Natural killer cell (primary cell): Measurements from ENCODE around the gene CIAO3. TPM values are rescaled to one million over a fixed set of nuclear protein-coding genes. Genes with fewer than 3 reads are reported as not detected.
A peak's percentile ranks its signal among the peaks of the same experiment; 100 is the strongest.

Experiments used
- ATAC-seq, 3 donors: fragments of 150-1000 bp in 2 of 3; fragments of 200-7000 bp in 1 of 3; cut with Tn5 transposase; 1 replicate in 1 of 3; 2 replicates in 2 of 3; pipeline ENCODE4 v1.10.0; 2021; ENCODE audit warnings: mild to moderate bottlenecking in 2 of 3, moderate library complexity in 2 of 3
- DNase-seq, 2 donors: peaks; one replicate each; pipeline versions ENCODE4 v3.0.0 to v3.0.0-alpha.2; 2013 to 2021; ENCODE audit warnings: mixed read lengths in 1 of 2
- H3K27ac ChIP-seq: one replicate; pipeline ENCODE4 v1.5.1; 2013; ENCODE audit warnings: mild to moderate bottlenecking, low read length
- H3K27me3 ChIP-seq: one replicate; pipeline ENCODE4 v1.6.1; 2013; ENCODE audit warnings: low read length; ENCODE audit not compliant: control insufficient read depth, insufficient read depth
- H3K36me3 ChIP-seq: one replicate; pipeline ENCODE4 v1.6.1; 2013; ENCODE audit warnings: low read length; ENCODE audit not compliant: control insufficient read depth, insufficient read depth
- H3K4me1 ChIP-seq: one replicate; pipeline ENCODE4 v1.6.1; 2013; ENCODE audit warnings: low read length; ENCODE audit not compliant: control insufficient read depth, insufficient read depth
- H3K4me3 ChIP-seq: one replicate; pipeline ENCODE4 v1.5.1; 2013; ENCODE audit warnings: low read length
- H3K9me3 ChIP-seq: one replicate; pipeline ENCODE4 v1.6.1; 2013; ENCODE audit warnings: low read length; ENCODE audit not compliant: control insufficient read depth, insufficient read depth
- H3K27ac Mint-ChIP-seq, 2 donors: one replicate each; pipeline ENCODE4 v1.8.0; 2022; ENCODE audit warnings: mild to moderate bottlenecking in 2 of 2, mixed read lengths in 2 of 2, moderate library complexity in 1 of 2
- H3K27me3 Mint-ChIP-seq, 2 donors: one replicate each; pipeline ENCODE4 v1.8.0; 2022; ENCODE audit warnings: low read depth in 2 of 2, mixed read lengths in 2 of 2
- H3K36me3 Mint-ChIP-seq: one replicate; pipeline ENCODE4 v1.8.0; 2022; ENCODE audit warnings: mixed read lengths
- H3K4me1 Mint-ChIP-seq, 2 donors: one replicate each; pipeline ENCODE4 v1.8.0; 2022; ENCODE audit warnings: mixed read lengths in 2 of 2
- H3K4me3 Mint-ChIP-seq: one replicate; pipeline ENCODE4 v1.8.0; 2022; ENCODE audit warnings: mild to moderate bottlenecking, moderate library complexity, mixed read lengths
- H3K9me3 Mint-ChIP-seq, 2 donors: one replicate each; pipeline ENCODE4 v1.8.0; 2022; ENCODE audit warnings: mixed read lengths in 2 of 2
- WGBS: methylation state at CpG from one replicate; pipeline ENCODE4 v1.1.7; 2013; ENCODE audit warnings: missing lambda C conversion rate; ENCODE audit not compliant: insufficient coverage; 5-methylcytosine and 5-hydroxymethylcytosine counted together
- intact Hi-C: fragments of 100-400 bp; cut with micrococcal nuclease; formaldehyde crosslinking; loops from one replicate; pipeline ENCODE4 v1.14.2; 2022
- total RNA-seq, 4 donors: library from RNA; stranded (reverse); fragments of 120-200 nt in 1 of 4; gene quantifications; one replicate each; pipeline versions ENCODE4 v1.2.3 to v1.2.4, GENCODE V29; 2013 to 2022
- TF ChIP-seq, protein P1 (sequence below): fragments of 200-600 bp; IDR thresholded peaks from one replicate; pipeline ENCODE4 v1.8.0; 2022; ENCODE audit warnings: antibody characterized with exemption

The CIAO3 gene
- total RNA-seq, 3 donors from 2014 or later (not counting 1 experiment from before 2014, with no cell fraction given) = 36.9 to 39.8 (median 37.5) TPM

DNA sequence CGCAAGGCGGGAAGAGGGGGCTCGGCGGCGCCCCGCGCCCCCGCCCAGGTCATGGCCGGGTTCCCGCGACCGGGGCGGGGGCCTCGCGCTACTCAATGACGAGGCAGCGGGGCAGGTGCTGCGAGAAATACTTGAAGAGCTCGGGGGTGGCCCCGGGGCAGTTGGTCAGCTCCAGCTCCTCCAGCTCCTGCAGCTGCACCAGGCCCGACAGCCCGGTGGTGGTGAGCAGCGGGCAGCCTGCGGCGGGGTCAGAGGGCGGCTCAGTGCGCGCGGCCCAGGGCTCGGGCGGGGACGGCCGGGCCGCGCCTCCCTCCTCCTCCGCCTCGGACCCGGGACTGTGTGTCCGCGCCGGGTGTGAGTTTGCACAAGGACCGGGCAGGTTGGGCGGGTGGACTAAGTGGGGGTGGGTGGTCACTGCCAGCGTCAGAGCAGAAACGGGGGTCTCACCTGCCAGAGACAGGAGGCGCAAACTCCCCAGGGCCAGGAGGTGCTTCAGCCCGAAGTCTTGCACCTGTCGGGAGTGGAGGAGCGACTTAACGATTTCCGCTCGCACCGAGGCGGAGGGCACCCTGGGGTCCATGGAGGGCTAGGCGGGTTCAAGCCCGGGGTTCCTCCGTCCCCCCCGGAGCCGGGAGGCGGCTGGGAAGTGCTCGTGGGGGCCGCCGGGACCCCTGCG lies 46.5 kb downstream of the CIAO3 start:
- no peaks in the 10 kb centered on the region for H3K9me3 ChIP-seq
- DNase-seq = peak in 1 of 2 donors; percentile 53
- Mint-ChIP-seq H3K4me1 (peaks cover 10 to 21% of the 10 kb centered on the region in 2 donors), H3K9me3 (no peaks in the 10 kb centered on the region), H3K4me3 (peak overlapping the region; percentile 53), H3K27ac (no peak overlapping the region), H3K27me3 (peaks cover 0 to 14% of the 10 kb centered on the region in 2 donors), H3K36me3 (no peaks in the 10 kb centered on the region)
- TF ChIP-seq, protein P1, sequence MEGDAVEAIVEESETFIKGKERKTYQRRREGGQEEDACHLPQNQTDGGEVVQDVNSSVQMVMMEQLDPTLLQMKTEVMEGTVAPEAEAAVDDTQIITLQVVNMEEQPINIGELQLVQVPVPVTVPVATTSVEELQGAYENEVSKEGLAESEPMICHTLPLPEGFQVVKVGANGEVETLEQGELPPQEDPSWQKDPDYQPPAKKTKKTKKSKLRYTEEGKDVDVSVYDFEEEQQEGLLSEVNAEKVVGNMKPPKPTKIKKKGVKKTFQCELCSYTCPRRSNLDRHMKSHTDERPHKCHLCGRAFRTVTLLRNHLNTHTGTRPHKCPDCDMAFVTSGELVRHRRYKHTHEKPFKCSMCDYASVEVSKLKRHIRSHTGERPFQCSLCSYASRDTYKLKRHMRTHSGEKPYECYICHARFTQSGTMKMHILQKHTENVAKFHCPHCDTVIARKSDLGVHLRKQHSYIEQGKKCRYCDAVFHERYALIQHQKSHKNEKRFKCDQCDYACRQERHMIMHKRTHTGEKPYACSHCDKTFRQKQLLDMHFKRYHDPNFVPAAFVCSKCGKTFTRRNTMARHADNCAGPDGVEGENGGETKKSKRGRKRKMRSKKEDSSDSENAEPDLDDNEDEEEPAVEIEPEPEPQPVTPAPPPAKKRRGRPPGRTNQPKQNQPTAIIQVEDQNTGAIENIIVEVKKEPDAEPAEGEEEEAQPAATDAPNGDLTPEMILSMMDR = no peak
- peak overlapping the region; percentile 24 for H3K4me3 ChIP-seq
- no peak for ATAC-seq
- intact Hi-C loops = no loop called here
- WGBS = 2% methylated on average over 64 of the region's 64 CpGs
- H3K4me1 ChIP-seq = peaks cover 41% of the 10 kb centered on the region
- no peak overlapping the region for H3K27ac ChIP-seq
- H3K27me3 ChIP-seq = peaks cover 32% of the 10 kb centered on the region
- no peaks in the 10 kb centered on the region for H3K36me3 ChIP-seq

DNA sequence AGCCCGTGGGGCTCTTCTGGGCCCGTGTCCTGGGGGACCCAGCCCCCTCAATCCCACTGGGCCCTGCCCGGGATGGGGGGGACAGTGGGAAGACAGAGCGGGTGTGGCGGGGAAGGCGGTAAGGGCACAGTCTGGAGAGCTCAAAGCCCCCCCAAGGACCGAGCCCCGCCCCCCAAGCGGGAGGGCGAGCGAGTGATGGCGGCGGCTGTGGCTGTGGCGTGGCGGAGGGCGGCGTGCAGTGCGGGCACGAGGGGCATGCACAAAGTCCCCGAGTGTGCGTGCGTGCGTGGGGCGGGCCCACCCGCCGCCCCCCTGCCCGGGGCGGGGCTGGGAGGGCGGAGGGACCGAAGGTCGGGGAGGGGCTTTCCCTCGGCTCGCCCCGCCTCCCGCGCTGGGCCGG lies 47.0 kb downstream of the CIAO3 start:
- Histone ChIP-seq H3K27me3 (peaks cover 30% of the 10 kb centered on the region), H3K27ac (no peak overlapping the region), H3K9me3 (no peaks in the 10 kb centered on the region), H3K4me3 (no peak overlapping the region), H3K4me1 (peaks cover 41% of the 10 kb centered on the region), H3K36me3 (no peaks in the 10 kb centered on the region)
- TF ChIP-seq, protein P1 = no peak
- DNase-seq (peak in 1 of 2 donors; percentile 58), ATAC-seq (no peak)
- WGBS = 6% methylated on average over 37 of the region's 37 CpGs
- intact Hi-C loops = no loop called here
- Mint-ChIP-seq H3K36me3 (no peaks in the 10 kb centered on the region), H3K27me3 (peaks cover 0 to 14% of the 10 kb centered on the region in 2 donors), H3K4me1 (peaks cover 10 to 21% of the 10 kb centered on the region in 2 donors), H3K4me3 (no peak overlapping the region), H3K9me3 (no peaks in the 10 kb centered on the region), H3K27ac (no peak overlapping the region)

DNA sequence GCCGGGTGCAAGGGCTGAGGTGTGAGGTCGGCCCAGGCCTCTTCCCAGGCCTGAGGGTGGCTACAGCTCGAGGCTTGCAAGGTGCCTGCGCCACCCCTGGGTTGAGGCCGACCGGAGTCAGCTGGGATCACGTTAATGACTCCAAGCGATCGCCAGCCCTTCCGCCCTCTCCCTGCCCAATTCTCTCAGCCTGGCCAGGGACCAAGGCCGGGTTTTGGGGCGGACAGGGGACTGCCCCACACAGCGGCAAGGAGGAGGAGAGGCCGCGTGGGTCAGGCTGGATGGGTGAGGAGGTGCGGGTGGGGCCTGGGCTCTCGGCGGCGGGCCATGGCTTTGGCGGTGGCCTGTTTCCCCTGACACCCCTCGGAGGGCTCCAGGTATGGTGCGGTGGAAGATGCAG lies 47.4 kb downstream of the CIAO3 start:
- no peak overlapping the region for H3K4me3 ChIP-seq
- peaks cover 30% of the 10 kb centered on the region for H3K27me3 ChIP-seq
- H3K9me3 ChIP-seq = no peaks in the 10 kb centered on the region

More for the DNA sequence above, 47.4 kb downstream of the CIAO3 start:
- Mint-ChIP-seq H3K4me3 (no peak overlapping the region), H3K27me3 (peaks cover 0 to 14% of the 10 kb centered on the region in 2 donors), H3K4me1 (peaks cover 10 to 21% of the 10 kb centered on the region in 2 donors), H3K27ac (no peak overlapping the region), H3K9me3 (no peaks in the 10 kb centered on the region), H3K36me3 (no peaks in the 10 kb centered on the region)
- H3K27ac ChIP-seq = no peak overlapping the region
- TF ChIP-seq, protein P1 = no peak
- 59% methylated on average over 22 of the region's 22 CpGs for WGBS
- no peak for DNase-seq
- peaks cover 43% of the 10 kb centered on the region for H3K4me1 ChIP-seq
- intact Hi-C loops = no loop called here
- H3K36me3 ChIP-seq = no peaks in the 10 kb centered on the region
- no peak for ATAC-seq
